ENCODE results near the gene UGP2. TPM values are rescaled to one million over a fixed set of nuclear protein-coding genes. Genes with fewer than 3 reads are reported as not detected.

Gene UGP2
- total and polyA plus RNA-seq, 2 donors (not counting 3 experiments of a cell fraction or from before 2014, with no cell fraction given) = 14.2 to 57.7 TPM

DNA sequence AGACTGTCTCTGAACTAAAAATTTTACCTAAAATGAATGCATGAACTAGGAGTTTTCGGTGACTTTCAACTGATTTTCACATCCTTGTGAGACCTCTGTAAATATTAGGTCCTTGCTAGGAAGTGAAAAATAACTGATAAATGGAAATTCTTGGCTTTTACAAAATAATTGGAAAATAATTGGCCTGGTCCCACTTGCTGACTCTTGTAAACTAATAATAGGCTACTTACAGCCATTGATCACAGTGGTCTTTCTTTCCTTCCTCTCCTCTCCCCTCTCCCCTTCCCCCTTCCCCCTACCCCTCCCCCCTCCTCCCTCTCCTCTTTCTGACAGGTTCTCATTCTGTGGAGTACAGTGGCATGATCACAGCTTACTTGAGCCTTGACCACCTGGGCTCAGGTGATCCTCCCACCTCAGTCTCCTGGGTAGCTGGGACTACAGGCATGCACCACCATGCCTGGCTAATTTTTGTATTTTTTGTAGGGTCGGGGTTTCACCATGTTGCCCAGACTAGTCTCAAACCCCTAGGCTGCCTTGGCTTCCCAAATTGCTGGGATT is 38.3 kb downstream of the UGP2 start:
- no peaks in the 10 kb centered on the region for H3K79me2 ChIP-seq (ENCODE audit: control insufficient read depth, insufficient read depth, low read length)
- intact Hi-C loops (cut with micrococcal nuclease) = loop anchor here (5.0 kb wide), 1 partner anchor 247 kb away; no protein-coding TSS in a partner anchor
- H3K36me3 ChIP-seq (ENCODE audit: control insufficient read depth in 2 of 2, extremely low read depth in 1 of 2, insufficient read depth in 2 of 2, low read length in 2 of 2) = peaks cover 5 to 7% of the 10 kb centered on the region in 2 experiments
- no TSS peak for BruUV-seq (replicated peaks)
- FAIRE-seq = no peak
- dilution Hi-C loops (cut with MboI; ENCODE audit: extremely low pct_ligation_motif_present, low sequenced_read_pairs) = no loop called here
- H2AFZ ChIP-seq (ENCODE audit: low read depth, low read length) = no peak overlapping the region
- DNase-seq (ENCODE audit: low read depth, low spot score) = no peak
- no peaks in the 10 kb centered on the region for H3K9me3 ChIP-seq (replicated peaks; ENCODE audit: control insufficient read depth, insufficient read depth, low read length)
- TF ChIP-seq JUN (IDR thresholded peaks at IDR 0.05; ENCODE audit: borderline replicate concordance, insufficient read depth, insufficient read length, low read depth) (no peak), EZH2 (IDR thresholded peaks at IDR 0.05; ENCODE audit: borderline replicate concordance, low read depth, low read length, severe bottlenecking) (no peak), MAX (IDR thresholded peaks at IDR 0.05; ENCODE audit: insufficient read depth, insufficient read length) (no peak), GATA2 (IDR thresholded peaks at IDR 0.05; ENCODE audit: insufficient read depth, insufficient read length, low read depth, low read length) (no peak)
- H3K9ac ChIP-seq (replicated peaks; ENCODE audit: extremely low read depth, insufficient read depth, low read length) = no peak overlapping the region
- no peak overlapping the region for H3K27ac ChIP-seq (ENCODE audit: insufficient read depth, low read depth, low read length)
- H3K4me3 ChIP-seq (replicated peaks in 1 of 3; ENCODE audit: insufficient read depth in 1 of 3, low read depth in 1 of 3, low read length in 3 of 3) = no peak overlapping the region
- H3K9me1 ChIP-seq (replicated peaks; ENCODE audit: control insufficient read depth, extremely low read depth, insufficient read depth, low read length) = no peaks in the 10 kb centered on the region
- H3K27me3 ChIP-seq (ENCODE audit: control insufficient read depth in 2 of 2, insufficient read depth in 2 of 2, low read length in 2 of 2) = no peaks in the 10 kb centered on the region
- H4K20me1 ChIP-seq (replicated peaks; ENCODE audit: control insufficient read depth, extremely low read depth, insufficient read depth, low read length) = no peaks in the 10 kb centered on the region
- H3K4me1 ChIP-seq (ENCODE audit: control insufficient read depth, extremely low read depth, insufficient read depth, low read length) = no peaks in the 10 kb centered on the region
- ChIA-PET POLR2A (no interaction called here), CTCF (no interaction called here)
- no peak overlapping the region for H3K4me2 ChIP-seq (ENCODE audit: insufficient read depth, low read length)

DNA sequence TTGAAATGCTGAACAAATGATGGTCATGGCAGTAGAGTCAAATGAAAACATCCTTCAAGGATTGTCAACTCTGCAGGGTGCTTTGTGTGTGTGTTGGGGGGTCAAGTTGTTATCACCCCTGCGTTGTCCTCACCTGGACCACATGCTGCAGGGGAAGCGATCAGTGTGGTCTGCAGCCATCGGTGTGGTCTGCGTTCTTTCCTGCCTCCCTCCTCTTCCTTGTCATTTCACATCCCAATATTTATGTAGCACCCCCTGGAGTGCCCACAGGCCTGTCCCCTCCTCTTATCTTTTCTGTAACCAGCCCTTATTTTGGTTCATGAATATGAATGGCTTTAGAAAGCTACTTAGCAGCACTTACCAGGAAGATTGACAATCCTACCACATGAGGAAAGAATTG is 38.9 kb downstream of the UGP2 start:
- Histone ChIP-seq H3K4me1 (ENCODE audit: control insufficient read depth, extremely low read depth, insufficient read depth, low read length) (no peaks in the 10 kb centered on the region), H3K4me2 (ENCODE audit: insufficient read depth, low read length) (no peak overlapping the region), H2AFZ (ENCODE audit: low read depth, low read length) (no peak overlapping the region), H3K9ac (replicated peaks; ENCODE audit: extremely low read depth, insufficient read depth, low read length) (no peak overlapping the region), H3K27me3 (ENCODE audit: control insufficient read depth in 2 of 2, insufficient read depth in 2 of 2, low read length in 2 of 2) (no peaks in the 10 kb centered on the region), H3K9me1 (replicated peaks; ENCODE audit: control insufficient read depth, extremely low read depth, insufficient read depth, low read length) (no peaks in the 10 kb centered on the region), H4K20me1 (replicated peaks; ENCODE audit: control insufficient read depth, extremely low read depth, insufficient read depth, low read length) (no peaks in the 10 kb centered on the region), H3K36me3 (ENCODE audit: control insufficient read depth in 2 of 2, extremely low read depth in 1 of 2, insufficient read depth in 2 of 2, low read length in 2 of 2) (peaks cover 5 to 7% of the 10 kb centered on the region in 2 experiments), H3K27ac (ENCODE audit: insufficient read depth, low read depth, low read length) (no peak overlapping the region), H3K9me3 (replicated peaks; ENCODE audit: control insufficient read depth, insufficient read depth, low read length) (no peaks in the 10 kb centered on the region), H3K79me2 (ENCODE audit: control insufficient read depth, insufficient read depth, low read length) (no peaks in the 10 kb centered on the region), H3K4me3 (replicated peaks in 1 of 3; ENCODE audit: insufficient read depth in 1 of 3, low read depth in 1 of 3, low read length in 3 of 3) (no peak overlapping the region)
- intact Hi-C loops (cut with micrococcal nuclease) = loop anchor here (5.0 kb wide), 1 partner anchor 247 kb away; no protein-coding TSS in a partner anchor
- POLR2A ChIA-PET = no interaction called here
- FAIRE-seq (no peak), DNase-seq (ENCODE audit: low read depth, low spot score) (no peak)
- dilution Hi-C loops (cut with MboI; ENCODE audit: extremely low pct_ligation_motif_present, low sequenced_read_pairs) = no loop called here
- no TSS peak for BruUV-seq (replicated peaks)
- CTCF ChIA-PET = no interaction called here
- TF ChIP-seq POLR2AphosphoS5 (IDR thresholded peaks at IDR 0.05; ENCODE audit: insufficient read depth, low read depth, low read length) (no peak), POLR2A (IDR thresholded peaks at IDR 0.05; ENCODE audit: low read depth, low read length) (no peak), MAX (IDR thresholded peaks at IDR 0.05; ENCODE audit: insufficient read depth, insufficient read length) (no peak), CTCF (IDR thresholded peaks at IDR 0.05; ENCODE audit: extremely low read depth in 1 of 2, insufficient read depth in 1 of 2, low read depth in 1 of 2, low read length in 2 of 2) (no peak), JUN (IDR thresholded peaks at IDR 0.05; ENCODE audit: borderline replicate concordance, insufficient read depth, insufficient read length, low read depth) (no peak), FOS (IDR thresholded peaks at IDR 0.05; ENCODE audit: borderline replicate concordance, insufficient read depth, low read length) (no peak), GATA2 (IDR thresholded peaks at IDR 0.05; ENCODE audit: insufficient read depth, insufficient read length, low read depth, low read length) (no peak), MYC (IDR thresholded peaks at IDR 0.05; ENCODE audit: low read depth, low read length) (no peak), EZH2 (IDR thresholded peaks at IDR 0.05; ENCODE audit: borderline replicate concordance, low read depth, low read length, severe bottlenecking) (no peak)
